ENCODE measurements around the gene CSTPP1. TPM values are rescaled to one million over a fixed set of nuclear protein-coding genes. Genes with fewer than 3 reads are reported as not detected.

The CSTPP1 gene
- total and polyA plus RNA-seq, 2 of the 4 experiments (the other 2 are of a cell fraction): 22.0 to 35.7 TPM

GRCh38 chr11:47192111-47192510, 255.6 kb downstream of the CSTPP1 start:
- Histone ChIP-seq H3K4me2 (ENCODE audit: low read depth, low read length) (no peak overlapping the region), H3K9me3 (ENCODE audit: control insufficient read depth, insufficient read depth, low read length) (no peaks in the 10 kb centered on the region), H4K5ac (ENCODE audit: low read depth, low read length) (no peak overlapping the region), H3K4me1 (ENCODE audit: control insufficient read depth, insufficient read depth, low read length) (peaks cover 5% of the 10 kb centered on the region; the same call in 1 of the 2 replicates), H3K36me3 (ENCODE audit: control insufficient read depth, insufficient read depth, low read length) (no peaks in the 10 kb centered on the region), H4K91ac (ENCODE audit: insufficient read depth, low read depth, low read length) (no peak overlapping the region), H4K20me1 (ENCODE audit: insufficient read depth, low read length) (no peaks in the 10 kb centered on the region; the same call in 1 of the 2 replicates), H3K27ac (ENCODE audit: insufficient read depth, low read length) (no peak overlapping the region), H2BK15ac (ENCODE audit: low read depth, low read length) (no peak overlapping the region), H3K4me3 (ENCODE audit: insufficient read depth, low read depth, low read length) (no peak overlapping the region), H3K18ac (ENCODE audit: low read depth, low read length) (no peak overlapping the region), H3K79me1 (ENCODE audit: low read depth in 1 of 2, low read length in 2 of 2) (no peaks in the 10 kb centered on the region), H3K4ac (ENCODE audit: low read depth, low read length) (no peak overlapping the region), H2BK20ac (ENCODE audit: low read depth, low read length) (no peak overlapping the region), H3K9me1 (ENCODE audit: insufficient read depth, low read length) (no peaks in the 10 kb centered on the region), H2AK9ac (replicated peaks; ENCODE audit: low read depth, low read length, poor library complexity) (no peak overlapping the region), H3K56ac (ENCODE audit: extremely low read depth, insufficient read depth, low read length) (no peak overlapping the region), H3K23ac (ENCODE audit: low read depth, low read length) (no peak overlapping the region), H2AFZ (replicated peaks; ENCODE audit: low read length, poor library complexity) (no peak overlapping the region), H2AK5ac (ENCODE audit: low read depth, low read length) (no peak overlapping the region), H3K27me3 (ENCODE audit: control insufficient read depth, insufficient read depth, low read length) (no peaks in the 10 kb centered on the region), H3K14ac (replicated peaks; ENCODE audit: low read depth, low read length) (no peak overlapping the region), H4K8ac (ENCODE audit: low read depth in 2 of 2, low read length in 2 of 2) (no peak overlapping the region), H2BK5ac (ENCODE audit: low read depth, low read length, poor library complexity, severe bottlenecking) (no peak overlapping the region), H2BK120ac (ENCODE audit: low read depth, low read length) (no peak overlapping the region), H3K9ac (ENCODE audit: low read depth, low read length) (no peak overlapping the region)
- intact Hi-C loops (cut with micrococcal nuclease) (no loop called here), dilution Hi-C loops (cut with HindIII; ENCODE audit: low sequenced_read_pairs, unreplicated experiment) (no loop called here), in situ Hi-C loops (cut with MboI; ENCODE audit: low sequenced_read_pairs) (no loop called here)
- no peak for DNase-seq
- TF ChIP-seq CHD1 (IDR thresholded peaks at IDR 0.05; ENCODE audit: low read depth, low read length) (no peak), MXI1 (IDR thresholded peaks at IDR 0.05; ENCODE audit: borderline replicate concordance, low read depth, low read length) (no peak), MAZ (IDR thresholded peaks at IDR 0.05; ENCODE audit: borderline replicate concordance, low read depth, low read length) (no peak), FOS (IDR thresholded peaks at IDR 0.05; ENCODE audit: low read depth, low read length) (no peak), CTCF (conservative IDR thresholded peaks at IDR 0.05; ENCODE audit: low read depth, low read length) (no peak), MAFK (IDR thresholded peaks at IDR 0.05; ENCODE audit: low read depth, low read length) (no peak), ELK1 (IDR thresholded peaks at IDR 0.05; ENCODE audit: borderline replicate concordance, low read depth, low read length) (no peak), RFX5 (IDR thresholded peaks at IDR 0.05; ENCODE audit: low read depth, low read length) (no peak), USF2 (IDR thresholded peaks at IDR 0.05; ENCODE audit: low read depth, low read length) (no peak), SMC3 (IDR thresholded peaks at IDR 0.05; ENCODE audit: low read depth, low read length) (no peak), CEBPB (IDR thresholded peaks at IDR 0.05; ENCODE audit: low read depth, low read length) (no peak), NFE2L2 (IDR thresholded peaks at IDR 0.05; ENCODE audit: low read depth, low read length) (no peak), BHLHE40 (IDR thresholded peaks at IDR 0.05; ENCODE audit: low read depth, low read length) (no peak), RAD21 (IDR thresholded peaks at IDR 0.05; ENCODE audit: low read length) (no peak), RCOR1 (IDR thresholded peaks at IDR 0.05; ENCODE audit: insufficient replicate concordance, low read length) (no peak), POLR2A (IDR thresholded peaks at IDR 0.05; ENCODE audit: low read depth, low read length) (no peak)
- ChIA-PET POLR2A (ENCODE audit: unreplicated experiment) (no interaction called here), CTCF (interaction anchor here (0.6 to 1.0 kb wide), 3 partner anchors 10 to 37 kb away, joined by 3 to 4 read pairs (median 3); no protein-coding TSS in a partner anchor)
- whole genome bisulfite sequencing, 2 experiments (ENCODE audit: extremely low coverage in 2 of 2, insufficient read length in 1 of 2): no CpG with 5 or more reads among the region's 4 CpGs
- no peak for ATAC-seq (ENCODE audit: low read depth)
- BruUV-seq (replicated peaks): no TSS peak
